Measurements from ENCODE around the gene RNF111.

DNA sequence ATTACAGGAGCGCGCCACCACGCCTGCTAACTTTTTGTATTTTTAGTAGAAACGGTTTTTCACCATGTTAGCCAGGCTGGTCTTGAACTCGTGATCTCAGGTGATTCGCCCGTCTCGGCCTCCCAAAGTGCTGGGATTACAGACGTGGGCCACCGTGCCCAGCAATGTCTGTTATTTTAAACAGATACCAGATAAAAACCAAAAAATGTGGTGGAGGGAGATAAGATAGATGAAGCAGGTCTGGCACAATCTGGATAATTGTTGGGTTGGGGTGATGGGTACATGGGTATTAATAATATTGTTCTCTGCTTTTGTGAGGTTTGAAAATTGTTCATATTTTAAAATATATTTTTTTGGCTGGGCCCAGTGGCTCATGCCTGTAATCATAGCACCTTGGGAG is 4.7 kb downstream of the RNF111 start:
- TF ChIP-seq POLR2A (IDR thresholded peaks at IDR 0.05; ENCODE audit: low read depth, low read length), result no peak
- TF ChIP-seq TAF1 (IDR thresholded peaks at IDR 0.05; ENCODE audit: borderline replicate concordance, low read depth, low read length), result no peak
- TF ChIP-seq POLR2AphosphoS5 (IDR thresholded peaks at IDR 0.05; ENCODE audit: low read depth, low read length), result no peak
